NCI-H345 (cell line): Measurements from ENCODE around the gene SSRP1.

Source experiments
- DNase-seq: peaks from one replicate; lab custom pipeline; 2025; lab: John Stamatoyannopoulos, UW

The SSRP1 gene

GRCh38 chr11:57314221-57314973 is 21.3 kb downstream of the SSRP1 start:
- no peak for DNase-seq

- no peak for DNase-seq
These were observed 21.9 kb downstream of the SSRP1 start for GRCh38 chr11:57313788-57314135.

- DNase-seq, result no peak
These were observed 22.5 kb downstream of the SSRP1 start for GRCh38 chr11:57313071-57313787.

GRCh38 chr11:57312511-57313021 is 23.1 kb downstream of the SSRP1 start:
- DNase-seq, result no peak

- DNase-seq, result no peak
These were observed 24.4 kb downstream of the SSRP1 start for GRCh38 chr11:57311109-57311936.

- peak; percentile 9 for DNase-seq
These were observed 25.0 kb downstream of the SSRP1 start for GRCh38 chr11:57310630-57311086.

- DNase-seq, result no peak
These were observed 25.6 kb downstream of the SSRP1 start for GRCh38 chr11:57310091-57310490.

- no peak for DNase-seq
These were observed 26.3 kb downstream of the SSRP1 start for GRCh38 chr11:57309106-57310059.

- DNase-seq, result no peak
These were observed 27.1 kb downstream of the SSRP1 start for GRCh38 chr11:57308426-57309060.

GRCh38 chr11:57307666-57308270 is 27.9 kb downstream of the SSRP1 start:
- no peak for DNase-seq

- DNase-seq, result no peak
These were observed 28.6 kb downstream of the SSRP1 start for GRCh38 chr11:57306940-57307565.

GRCh38 chr11:57306161-57306876 is 29.4 kb downstream of the SSRP1 start:
- DNase-seq, result no peak

- no peak for DNase-seq
These were observed 30.2 kb downstream of the SSRP1 start for GRCh38 chr11:57305523-57305922.

GRCh38 chr11:57303990-57304579 is 31.6 kb downstream of the SSRP1 start:
- peak; percentile 25 for DNase-seq

GRCh38 chr11:57303280-57303989 is 32.3 kb downstream of the SSRP1 start:
- no peak for DNase-seq

GRCh38 chr11:57302489-57302888 is 33.2 kb downstream of the SSRP1 start:
- DNase-seq, result no peak

- DNase-seq, result no peak
These were observed 33.8 kb downstream of the SSRP1 start for GRCh38 chr11:57301711-57302423.
